Measurements from ENCODE around the gene URAD.
"Not testable (repeated sequence)": the region's sequence is repeated elsewhere in the genome, so short reads cannot be mapped to it uniquely, and the experiment has no call there.

Gene URAD

DNA sequence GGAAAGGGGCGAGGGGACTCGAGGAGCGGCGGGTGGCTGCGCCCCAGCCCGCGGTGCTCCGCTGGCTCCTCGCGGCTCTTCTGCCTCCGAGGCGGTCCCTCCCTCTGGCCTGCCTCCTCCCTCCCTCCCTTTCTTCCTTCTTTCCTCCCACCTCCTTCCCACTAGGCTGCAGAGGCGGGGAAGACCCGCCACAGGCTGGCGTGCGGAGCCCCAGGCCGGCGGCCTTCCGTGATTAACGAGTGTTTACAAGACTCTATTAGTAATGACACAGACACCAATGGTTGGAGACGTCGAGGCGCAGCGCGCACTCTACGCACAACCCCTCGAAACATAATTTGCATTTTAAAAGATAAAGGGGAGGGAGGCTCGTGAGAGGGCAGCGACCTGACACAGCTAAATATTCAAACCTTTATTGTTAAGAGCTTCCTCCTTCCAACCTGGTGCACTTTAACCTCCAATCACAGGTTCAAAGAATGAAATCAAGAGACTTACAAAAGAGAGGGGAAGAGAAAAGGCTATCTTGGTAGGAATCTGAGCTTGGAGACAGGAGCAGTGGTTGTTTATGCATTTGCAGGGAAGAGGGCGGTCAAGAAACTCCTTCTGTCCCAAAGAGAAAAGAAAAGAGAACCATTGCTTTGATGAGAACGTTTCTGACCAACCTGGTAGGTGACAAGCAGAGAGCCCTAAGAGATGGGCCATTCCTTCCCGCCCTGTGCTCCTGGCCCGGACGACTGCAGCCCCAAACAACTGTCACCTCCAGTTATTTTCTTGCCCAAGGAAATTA lies 19.2 kb downstream of the URAD start, which contains the start of gene CDX2:
CDX2 (minus strand) TSS at position 234 of the 784 bp plus-strand sequence. CDS start 309 bp downstream, outside the sequence.
- DNase-seq: no peak

DNA sequence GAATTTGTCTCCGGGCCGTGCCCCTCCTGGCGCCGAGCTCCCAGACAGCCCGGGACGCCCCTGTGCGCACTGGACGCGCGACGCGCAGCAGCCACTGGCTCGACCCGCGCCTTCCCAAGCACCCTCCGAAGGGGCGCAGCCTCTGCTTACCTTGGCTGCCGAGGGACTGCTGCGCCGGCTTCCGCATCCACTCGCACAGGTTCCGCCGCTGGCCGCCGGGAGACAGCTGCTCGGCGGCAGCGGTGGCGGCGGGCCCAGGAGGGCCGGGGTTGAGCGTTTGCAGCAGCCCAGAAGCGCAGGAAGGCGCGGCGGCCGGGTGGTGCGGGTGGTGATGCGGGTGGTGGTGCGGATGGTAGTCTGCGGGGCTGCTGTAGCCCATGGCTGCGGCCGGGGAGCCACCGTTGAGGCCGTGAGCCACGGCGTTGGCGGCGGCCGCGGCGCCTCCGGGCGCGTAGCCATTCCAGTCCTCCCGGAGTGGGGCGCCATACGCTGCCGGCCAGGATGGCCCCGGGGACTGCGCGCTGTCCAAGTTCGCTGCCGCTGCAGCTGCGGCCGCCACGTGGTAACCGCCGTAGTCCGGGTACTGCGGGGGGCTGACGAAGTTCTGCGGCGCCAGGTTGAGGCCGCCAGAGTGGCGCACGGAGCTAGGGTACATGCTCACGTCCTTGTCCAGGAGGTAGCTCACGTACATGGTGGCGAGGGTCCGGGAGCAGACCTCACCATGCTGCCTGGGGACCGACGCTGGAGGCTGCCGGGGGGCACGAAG lies 20.0 kb downstream of the URAD start:
- DNase-seq: no peak

DNA sequence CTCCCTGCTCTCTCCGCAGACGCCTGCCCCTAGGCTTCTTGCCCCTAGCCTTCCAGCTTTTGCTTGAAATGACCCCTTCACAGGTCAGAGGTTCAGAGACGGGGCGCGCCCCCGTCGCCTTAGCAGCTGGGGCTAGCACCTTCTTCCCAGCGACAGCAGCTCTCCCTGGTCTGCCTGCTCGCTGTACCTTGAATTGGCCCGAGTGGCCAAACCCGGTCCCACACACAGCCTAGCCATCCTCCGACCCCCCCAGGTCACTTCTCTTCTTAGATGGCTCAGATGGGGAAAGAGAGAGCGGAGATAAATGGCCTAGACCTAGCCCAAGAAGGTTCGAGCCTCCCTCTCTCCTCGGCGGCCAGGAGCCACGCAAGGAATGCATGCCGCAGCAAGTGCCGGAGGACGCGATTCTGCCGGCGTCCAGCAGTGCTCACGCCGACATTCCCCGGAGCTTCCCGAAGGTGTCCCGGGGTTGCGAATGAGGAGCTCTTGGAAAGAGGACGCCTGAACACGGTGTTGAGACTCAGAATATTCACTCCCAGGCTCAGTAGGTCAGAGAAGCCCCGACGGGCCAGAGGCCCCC lies 20.7 kb downstream of the URAD start:
- no peak for DNase-seq

DNA sequence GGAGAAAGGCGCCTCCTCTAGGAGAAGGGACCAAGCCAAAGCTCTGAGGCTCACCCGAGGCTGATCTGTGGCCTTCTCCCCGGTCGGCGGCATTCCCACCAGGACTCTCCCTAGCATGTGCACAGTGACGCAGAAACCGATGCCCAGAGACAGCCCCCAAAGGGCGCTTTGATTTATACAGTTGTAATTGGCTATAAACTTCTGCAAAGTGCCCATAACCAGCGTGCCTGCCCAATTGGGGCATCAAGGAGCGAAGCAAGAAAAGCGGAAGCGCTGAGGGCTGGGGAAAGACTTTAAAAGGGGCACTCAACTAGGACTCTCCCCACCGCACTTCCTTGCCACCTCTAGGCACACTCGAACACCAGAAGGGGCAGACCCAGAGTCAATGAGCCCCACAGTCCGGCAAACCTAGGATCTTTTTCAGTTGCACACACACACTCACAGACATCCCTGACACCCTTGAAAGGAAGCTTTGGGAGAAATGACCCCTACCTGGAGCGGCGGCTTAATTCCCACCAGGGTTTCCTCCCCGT lies 21.2 kb downstream of the URAD start:
- DNase-seq: no peak

DNA sequence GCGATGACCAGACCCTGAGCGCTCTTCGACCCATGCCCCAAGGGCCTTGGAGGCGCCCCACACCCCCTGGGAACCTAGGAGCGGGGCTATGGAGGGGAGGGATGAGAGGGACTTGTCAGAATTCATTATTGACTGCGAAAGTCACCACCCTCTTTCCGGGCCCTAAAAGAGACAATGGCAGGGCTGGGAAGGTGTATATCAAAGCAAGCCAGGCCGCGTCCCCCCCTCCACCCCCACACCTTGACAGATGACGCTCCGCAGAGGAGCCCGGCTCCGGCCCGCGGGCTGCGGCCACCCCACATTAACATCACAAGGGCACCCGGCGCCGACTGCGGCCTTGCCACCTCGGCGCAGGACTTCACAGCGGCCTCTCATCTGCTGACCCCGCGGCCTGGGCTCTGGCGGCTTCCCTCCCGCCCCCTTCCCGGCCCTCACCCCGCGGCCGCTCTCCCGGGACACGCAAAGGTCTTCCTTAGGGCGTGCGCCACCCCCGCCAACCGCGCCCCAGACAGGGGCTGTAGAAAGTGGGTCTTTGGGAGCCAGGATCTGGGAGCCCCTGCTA lies 21.8 kb downstream of the URAD start:
- DNase-seq: no peak

DNA sequence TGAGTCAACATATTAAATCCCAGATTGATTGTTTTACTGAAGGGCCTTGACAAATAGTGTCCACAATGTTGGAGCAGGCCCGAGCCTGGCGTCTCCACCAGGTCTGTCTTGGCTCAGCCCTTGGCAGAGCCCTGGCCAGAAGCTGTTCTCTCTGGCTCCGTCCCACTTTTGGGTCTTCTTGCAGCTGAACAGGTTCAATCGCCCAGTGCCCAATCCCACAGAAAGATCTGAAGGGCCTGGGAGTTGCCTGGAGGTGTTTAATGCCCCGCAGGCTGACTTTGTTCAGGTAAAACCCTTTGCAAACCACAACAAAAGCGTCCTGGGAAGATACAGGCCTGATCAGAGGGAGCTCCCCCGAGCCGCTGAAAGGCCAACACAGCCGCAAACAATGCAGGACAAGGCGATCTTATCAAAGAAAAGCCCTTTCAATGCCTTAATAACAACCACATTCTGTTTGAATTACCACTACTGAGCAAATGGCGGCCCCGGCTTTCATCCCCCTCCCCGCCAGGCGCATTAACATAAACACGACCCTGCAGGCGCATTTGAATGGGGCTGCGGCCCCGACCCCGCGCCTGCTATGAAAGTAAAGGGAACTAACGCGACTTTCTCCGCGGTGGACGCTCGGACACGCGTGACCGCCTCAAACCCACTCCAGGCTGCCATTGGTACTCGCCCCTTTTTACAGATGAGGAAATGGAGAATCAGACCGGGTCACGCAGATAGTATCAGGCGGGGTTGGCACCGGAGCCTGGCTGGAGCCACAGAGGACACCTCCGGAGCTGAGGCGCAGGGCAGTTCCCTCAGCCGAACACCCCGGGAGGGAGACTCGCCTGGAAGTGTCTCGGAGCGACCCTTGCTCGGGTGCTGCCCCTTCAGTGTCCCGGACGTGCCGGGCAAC lies 22.5 kb downstream of the URAD start:
- no peak for DNase-seq

DNA sequence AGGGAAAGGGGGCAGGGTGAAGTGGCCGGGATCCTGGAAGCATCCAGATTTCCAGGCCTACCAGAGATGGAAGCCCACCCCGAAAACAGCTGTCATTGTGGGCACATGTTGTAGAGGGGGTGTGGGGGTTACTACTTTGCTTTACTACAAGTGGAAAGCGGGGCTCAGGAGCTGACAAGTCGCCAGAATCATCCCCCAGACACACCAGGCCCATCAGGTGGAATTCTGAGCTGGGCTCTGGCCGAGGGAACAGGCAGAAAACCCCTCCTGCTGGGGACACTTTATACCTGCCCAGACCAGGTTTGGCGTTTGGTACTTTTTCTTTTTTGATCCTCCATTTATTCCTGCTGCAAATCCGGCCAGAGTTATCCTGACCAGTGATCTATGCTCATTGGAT lies 23.2 kb downstream of the URAD start:
- DNase-seq: no peak

DNA sequence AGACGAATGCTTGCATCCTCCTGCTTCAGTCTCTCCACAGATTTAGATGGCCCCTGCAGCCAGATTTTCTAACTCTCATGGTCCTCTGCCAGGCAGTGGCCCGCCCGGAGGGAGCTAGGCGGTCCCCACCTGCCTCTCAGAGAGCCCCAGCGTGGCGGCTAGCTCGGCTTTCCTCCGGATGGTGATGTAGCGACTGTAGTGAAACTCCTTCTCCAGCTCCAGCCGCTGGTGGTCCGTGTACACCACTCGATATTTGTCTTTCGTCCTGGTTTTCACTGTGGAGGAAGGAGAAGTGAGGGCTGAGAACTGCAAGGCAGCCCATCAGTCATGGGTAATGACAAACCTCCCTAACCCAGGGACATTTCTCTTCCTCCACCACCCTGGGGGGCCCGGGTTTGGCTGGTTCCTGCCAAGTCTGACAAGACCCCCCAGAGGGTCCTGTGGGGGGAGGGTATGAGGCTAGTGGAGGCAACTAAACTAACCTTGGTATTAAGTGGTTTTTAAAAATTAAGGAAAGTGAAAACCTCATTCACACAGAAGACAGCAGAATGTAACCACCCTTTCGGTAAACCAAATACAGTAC lies 23.7 kb downstream of the URAD start:
- DNase-seq: no peak

DNA sequence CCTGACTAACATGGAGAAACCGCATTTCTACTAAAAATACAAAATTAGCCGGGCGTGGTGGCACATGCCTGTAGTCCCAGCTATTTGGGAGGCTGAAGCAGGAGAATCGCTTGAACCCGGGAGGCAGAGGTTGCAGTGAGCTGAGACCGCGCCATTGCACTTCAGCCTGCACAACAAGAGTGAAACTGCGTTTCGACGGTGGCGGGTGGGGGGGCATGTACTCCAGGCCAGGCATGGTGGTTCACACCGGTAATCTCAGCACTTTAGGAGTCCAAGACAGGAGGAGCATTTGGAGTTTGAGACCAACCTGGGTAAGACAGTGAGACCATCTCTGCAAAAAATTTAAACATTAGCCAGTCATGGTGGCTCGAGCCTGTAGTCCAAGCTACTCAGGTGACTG lies 24.3 kb downstream of the URAD start:
- not testable (repeated sequence) for DNase-seq

DNA sequence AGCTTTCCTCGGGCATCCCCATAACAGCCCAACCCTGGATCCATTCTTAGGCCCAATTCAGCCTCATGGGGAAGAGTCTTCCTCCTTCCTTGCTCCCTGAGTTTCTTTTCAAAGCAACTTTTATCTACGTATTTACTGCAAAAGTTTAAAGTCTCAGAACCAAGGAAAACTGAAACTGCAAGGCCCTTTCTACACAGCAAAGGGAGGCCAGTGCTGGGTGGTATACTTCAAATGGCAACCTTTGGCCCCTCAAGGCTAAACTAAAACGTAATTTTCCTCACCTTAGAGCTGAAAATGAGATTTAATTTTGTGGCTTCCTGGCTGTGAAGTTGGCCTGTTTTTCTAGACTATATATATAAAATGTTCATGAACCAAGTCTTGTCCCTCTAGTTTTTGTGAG lies 25.0 kb downstream of the URAD start:
- DNase-seq: no peak

DNA sequence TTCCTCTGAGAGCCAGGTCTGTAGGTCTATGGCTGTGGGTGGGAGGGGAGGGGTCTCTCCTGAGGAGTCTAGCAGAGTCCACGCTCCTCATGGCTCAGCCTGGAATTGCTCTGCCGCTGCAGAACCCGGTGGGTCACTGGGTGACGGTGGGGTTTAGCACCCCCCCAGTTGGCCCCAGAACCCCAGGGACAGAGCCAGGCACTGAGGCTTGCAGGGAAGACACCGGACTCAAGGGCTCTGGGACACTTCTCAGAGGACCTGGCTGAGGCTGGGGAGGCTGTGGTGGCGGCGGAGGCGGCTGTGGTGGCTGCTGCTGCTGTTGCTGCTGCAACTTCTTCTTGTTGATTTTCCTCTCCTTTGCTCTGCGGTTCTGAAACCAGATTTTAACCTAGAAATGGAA lies 25.5 kb downstream of the URAD start:
- DNase-seq: no peak

DNA sequence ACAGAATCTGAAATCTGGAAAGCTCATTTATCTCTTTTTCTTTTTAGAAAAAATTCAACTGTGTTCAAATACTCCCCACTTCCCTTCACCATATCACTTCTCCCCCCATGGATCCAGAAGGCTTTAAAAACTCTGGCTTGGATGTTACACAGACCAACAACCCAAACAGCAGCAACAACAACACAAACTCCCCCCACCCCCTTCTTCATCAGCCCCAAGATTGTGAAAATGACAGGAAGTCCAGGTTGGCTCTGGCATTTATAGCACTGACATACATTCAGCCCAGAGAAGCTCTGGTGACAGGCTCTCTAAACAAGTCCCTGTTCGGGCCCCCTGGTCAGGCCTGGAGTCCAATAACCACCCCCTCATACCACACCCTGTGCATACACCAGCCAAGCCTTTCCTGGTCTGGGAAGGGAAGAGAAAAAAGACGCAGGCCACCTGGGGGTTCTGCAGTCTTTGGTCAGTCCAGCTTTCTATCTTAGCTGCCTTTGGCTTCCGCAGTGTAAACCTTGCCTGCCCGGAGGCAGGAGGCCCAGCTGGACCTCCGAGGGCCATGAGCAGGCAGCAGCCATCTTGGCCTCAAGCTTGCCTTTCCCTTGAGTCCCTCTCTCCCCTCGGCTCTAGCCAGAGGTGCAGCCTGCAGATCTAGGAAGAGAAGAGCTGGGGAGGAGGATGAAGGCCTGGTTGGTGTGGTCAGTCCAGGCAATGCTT lies 26.2 kb downstream of the URAD start:
- DNase-seq: no peak

DNA sequence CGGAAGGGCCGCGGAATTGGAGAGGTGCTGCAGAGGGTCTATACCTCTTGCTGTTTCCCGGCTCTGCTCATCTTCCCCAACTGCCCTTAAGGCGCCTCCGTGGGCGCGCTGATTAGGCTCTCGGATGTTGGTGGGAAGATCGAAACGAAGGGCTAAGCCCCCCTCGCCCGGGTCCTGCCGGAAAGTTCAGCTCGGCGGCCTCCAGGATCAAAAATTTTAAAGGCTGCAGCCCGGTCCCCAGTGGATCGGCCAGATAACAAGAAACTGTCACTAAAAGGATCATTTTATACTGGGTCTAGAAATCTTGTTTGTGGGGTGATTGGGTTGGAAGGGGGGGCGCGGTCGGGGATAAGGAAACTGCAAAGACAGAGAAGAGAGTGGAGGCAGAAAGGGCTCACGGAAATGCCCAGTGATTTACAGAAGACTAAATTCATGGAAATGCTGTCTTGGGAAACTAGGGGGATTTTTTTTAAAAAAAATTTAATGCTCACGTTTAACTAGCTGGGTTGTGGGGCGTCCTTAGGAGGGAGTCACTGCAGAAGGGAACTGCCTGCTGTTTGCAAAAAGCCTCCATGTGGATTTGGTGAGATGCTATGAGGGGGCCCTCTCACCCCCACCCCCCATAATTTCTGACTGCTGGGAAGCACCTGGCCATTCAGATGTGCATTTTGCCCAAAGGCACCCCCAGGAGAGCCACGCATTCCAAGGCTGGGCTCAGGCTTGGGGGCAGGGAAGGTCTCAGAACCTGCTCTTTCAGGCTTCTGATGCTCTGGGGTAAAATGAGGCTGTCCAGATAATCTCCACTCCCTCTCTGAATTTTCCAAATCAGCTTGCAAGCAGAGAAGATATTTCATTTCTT lies 27.0 kb downstream of the URAD start:
- DNase-seq: no peak

DNA sequence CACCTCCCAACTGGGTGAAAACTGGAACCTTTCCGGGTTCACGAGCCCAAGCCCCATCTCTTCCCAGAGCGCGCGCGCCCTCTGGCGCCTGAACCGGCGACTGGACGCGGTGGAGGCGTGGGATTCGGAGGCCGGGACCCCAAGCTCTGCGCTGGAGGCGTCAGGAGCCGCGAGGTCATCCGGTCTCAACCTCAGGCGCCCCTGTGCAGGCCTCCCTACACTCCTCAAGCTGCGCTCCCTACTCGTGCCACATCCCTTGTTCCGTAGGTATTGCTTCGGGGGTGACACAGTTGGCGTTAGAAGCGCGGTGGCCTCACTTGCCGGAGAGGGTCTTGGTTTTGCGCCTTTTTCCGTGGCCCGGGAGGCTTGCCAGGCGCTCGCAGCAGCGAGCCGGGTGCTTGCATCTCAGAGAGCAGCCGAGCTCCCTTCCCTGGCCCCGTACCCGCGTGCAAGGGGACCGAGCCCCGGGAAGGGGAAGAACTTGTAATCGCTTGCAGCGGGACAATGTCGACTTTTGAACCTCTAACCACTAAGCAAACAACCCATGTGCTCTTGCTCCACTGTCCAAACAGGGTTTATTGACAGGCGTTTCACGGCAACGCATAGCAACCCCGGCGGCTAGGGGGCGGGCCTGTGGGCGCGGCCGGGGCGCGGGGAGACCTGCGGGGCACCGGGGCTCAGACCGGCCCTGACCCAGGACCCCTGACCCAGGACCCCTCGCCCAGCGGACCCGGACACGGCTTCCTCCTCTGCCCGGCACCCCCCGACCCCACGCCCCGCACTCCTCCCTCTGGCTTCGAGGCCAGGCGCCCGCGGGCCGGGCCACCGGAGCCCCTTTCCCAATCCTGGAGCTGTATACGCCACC lies 27.9 kb downstream of the URAD start:
- DNase-seq: no peak

DNA sequence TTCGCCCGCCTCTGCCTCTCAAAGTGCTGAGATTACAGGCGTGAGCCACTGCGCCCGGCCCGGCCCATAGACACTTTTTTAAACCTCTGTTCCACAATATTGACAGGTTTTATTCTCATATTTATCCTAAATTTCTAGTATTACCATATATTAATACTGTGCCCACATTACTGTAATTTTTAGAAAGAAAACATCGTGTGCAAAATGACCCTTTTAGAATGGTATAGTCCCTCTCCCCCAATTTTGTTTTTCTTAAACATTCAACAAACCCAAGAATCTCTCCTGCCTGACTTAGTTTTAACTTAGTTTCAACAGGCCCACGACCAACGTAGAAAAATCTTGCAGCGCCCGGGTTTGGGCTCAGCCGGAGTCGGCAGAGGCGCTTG lies 28.5 kb downstream of the URAD start:
- DNase-seq: no peak

DNA sequence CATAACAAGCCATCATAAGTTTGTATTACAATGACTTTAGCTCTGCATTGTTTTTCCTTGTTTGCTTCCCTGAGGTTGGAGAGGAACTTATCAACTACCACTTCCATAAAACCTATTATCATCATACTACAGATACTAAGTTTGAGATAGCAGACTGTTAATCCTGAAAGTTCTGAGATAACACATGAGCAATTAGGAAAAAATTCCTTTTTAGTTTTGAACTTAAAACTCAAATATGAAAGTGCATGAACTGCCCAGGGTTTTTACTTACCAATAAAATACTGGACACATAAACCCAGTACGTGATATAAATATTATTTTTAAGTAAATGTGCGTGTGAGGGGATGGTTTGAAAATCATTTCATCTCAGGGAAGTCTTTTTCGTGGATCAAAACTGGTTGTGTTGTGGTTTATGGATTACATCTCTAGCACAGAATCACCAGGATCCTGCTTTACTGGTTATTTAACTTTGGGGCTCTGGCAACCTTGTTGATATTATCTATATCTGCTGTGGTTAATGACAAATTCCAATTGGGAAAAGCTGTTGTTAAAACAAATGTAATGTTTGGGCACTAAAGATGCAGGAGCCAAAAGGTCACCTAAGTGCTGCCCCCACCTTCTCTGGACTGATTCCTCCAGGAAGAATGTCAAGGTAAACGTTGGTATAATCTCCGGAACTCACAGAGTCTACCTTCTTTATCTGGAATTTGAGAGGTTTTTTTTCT lies 31.8 kb downstream of the URAD start:
- no peak for DNase-seq

DNA sequence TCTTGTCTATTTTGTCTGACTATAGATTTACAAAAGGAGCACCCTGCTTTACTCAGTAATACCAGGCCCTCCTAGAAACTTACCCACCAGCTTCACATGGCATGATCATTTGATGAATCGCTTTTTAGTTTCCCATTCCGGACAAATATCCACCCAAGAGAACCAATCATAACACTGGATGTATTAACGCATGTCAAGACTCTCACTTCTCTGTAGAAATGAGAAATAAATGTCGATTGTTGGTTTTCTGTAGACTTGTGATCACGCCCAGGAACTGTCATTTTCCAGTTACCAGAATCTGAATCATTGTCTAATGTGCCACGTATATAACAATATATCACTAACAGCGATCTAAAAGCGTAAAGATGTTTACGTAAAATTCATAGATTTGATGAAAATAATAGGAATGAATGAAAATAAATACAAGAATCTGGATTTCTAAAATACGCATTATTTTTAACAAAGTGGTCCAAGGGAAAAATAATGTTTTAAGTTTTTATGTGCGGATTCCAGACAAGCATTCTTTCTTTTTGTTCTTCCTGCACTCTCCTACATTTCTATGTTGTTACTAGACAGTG lies 33.4 kb downstream of the URAD start:
- DNase-seq: no peak

DNA sequence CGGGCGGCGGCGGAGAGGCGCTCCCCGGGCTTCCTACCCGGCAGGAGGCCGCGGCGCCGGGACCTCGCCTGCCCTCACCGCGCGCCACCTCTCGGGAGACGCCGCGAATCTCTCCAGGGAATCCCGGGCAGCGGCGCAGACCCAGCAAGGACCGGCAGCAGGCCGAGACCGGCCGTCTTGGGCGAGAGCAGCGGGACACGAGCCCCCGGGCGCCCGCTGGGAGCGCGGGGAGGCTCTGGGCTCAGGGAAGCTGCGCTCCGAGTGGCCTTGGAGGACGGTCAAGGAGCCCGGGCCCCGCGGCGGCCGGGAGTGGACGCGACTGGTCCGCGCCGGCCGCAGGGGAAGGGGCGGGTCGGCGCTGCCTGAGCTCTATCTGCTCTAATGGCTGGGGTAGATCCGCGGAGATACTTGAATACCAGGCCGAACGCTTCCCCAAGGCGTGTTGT lies 34.1 kb downstream of the URAD start:
- no peak for DNase-seq

Data from NCI-H2107 (cell line).